GM19372 (cell line): ENCODE measurements around the gene FGD2.
"Not testable (repeated sequence)": the region's sequence is repeated elsewhere in the genome, so short reads cannot be mapped to it uniquely, and the experiment has no call there.

Source experiments
- ATAC-seq: cut with Tn5 transposase; IDR thresholded peaks from one replicate; pipeline ENCODE4 v1.9.1; 2021; ENCODE audit warnings: mild to moderate bottlenecking, low read depth, moderate library complexity; ENCODE audit not compliant: unreplicated experiment

FGD2 gene

GRCh38 chr6:37054580-37054979, 49.1 kb downstream of the FGD2 start:
- no peak for ATAC-seq

- no peak for ATAC-seq
These were observed 50.6 kb downstream of the FGD2 start for GRCh38 chr6:37056112-37056403.

GRCh38 chr6:37056439-37057127, 51.1 kb downstream of the FGD2 start:
- ATAC-seq: no peak

- ATAC-seq: no peak
These were observed 51.6 kb downstream of the FGD2 start for GRCh38 chr6:37057128-37057471.

- no peak for ATAC-seq
These were observed 52.2 kb downstream of the FGD2 start for GRCh38 chr6:37057678-37058077.

- no peak for ATAC-seq
These were observed 52.7 kb downstream of the FGD2 start for GRCh38 chr6:37058084-37058586.

GRCh38 chr6:37058984-37059343, 53.5 kb downstream of the FGD2 start:
- not testable (repeated sequence) for ATAC-seq

GRCh38 chr6:37059344-37060194, 54.1 kb downstream of the FGD2 start:
- ATAC-seq: no peak

GRCh38 chr6:37060195-37060559, 54.7 kb downstream of the FGD2 start:
- no peak for ATAC-seq

GRCh38 chr6:37061157-37061804, 55.8 kb downstream of the FGD2 start:
- no peak for ATAC-seq

GRCh38 chr6:37062424-37062823, 57.0 kb downstream of the FGD2 start:
- no peak for ATAC-seq

GRCh38 chr6:37068356-37069270, 63.2 kb downstream of the FGD2 start:
- no peak for ATAC-seq

- no peak for ATAC-seq
These were observed 64.2 kb downstream of the FGD2 start for GRCh38 chr6:37069639-37070038.

- ATAC-seq: no peak
These were observed 67.1 kb downstream of the FGD2 start for GRCh38 chr6:37072526-37072925.

GRCh38 chr6:37074053-37074827, 68.8 kb downstream of the FGD2 start:
- no peak for ATAC-seq

GRCh38 chr6:37077191-37077904, 71.9 kb downstream of the FGD2 start:
- ATAC-seq: no peak

GRCh38 chr6:37077905-37078296, 72.4 kb downstream of the FGD2 start:
- ATAC-seq: no peak
